Measurements from ENCODE around the gene LPGAT1.
"Not testable (repeated sequence)": the region's sequence is repeated elsewhere in the genome, so short reads cannot be mapped to it uniquely, and the experiment has no call there.

Gene LPGAT1, protein sequence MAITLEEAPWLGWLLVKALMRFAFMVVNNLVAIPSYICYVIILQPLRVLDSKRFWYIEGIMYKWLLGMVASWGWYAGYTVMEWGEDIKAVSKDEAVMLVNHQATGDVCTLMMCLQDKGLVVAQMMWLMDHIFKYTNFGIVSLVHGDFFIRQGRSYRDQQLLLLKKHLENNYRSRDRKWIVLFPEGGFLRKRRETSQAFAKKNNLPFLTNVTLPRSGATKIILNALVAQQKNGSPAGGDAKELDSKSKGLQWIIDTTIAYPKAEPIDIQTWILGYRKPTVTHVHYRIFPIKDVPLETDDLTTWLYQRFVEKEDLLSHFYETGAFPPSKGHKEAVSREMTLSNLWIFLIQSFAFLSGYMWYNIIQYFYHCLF

DNA sequence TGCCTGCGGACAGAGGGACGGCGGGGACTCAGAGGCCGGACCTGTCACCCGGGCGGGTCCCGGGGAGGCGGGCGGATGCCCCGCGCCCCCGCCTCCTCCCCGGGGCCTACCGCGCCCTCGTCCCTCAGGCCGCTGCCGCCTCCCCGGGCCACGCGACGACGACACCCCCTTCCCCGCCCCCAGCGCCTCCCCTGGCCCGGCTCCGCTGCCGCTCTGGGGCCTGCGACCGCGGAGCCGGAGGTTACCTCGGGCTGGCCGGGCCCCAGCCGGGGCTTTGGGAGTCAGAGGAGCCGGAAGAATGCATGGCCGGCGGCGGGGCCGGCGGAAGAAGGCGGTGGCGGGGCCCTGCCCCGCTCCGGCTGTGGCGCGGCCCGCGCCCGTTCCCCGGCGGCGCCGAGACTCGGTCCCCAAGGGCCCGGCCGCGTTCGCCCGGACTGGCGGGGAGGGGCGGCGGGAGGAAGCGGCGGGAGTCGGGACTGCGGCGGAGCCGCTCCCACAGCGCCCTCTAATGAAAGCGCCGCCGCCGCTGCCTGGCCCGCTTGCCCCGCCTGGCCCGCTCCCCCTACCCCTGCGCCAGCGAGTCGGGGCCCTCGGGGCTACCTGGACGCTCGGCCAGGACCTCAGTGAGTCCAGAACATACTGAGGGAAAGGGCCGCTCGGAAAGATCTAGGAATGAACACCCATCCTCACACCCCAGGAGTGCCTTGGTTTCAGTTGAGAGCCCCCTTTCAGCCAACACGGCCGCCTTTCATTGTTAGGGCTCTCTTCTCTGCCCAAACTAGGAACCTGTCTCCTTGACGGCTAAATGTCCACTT is at the start of gene LPGAT1:
LPGAT1 (minus strand) TSS at position 436 of the 815 bp plus-strand sequence. CDS start 1,467 bp downstream, outside the sequence.
- peak; percentile 50 for DNase-seq

DNA sequence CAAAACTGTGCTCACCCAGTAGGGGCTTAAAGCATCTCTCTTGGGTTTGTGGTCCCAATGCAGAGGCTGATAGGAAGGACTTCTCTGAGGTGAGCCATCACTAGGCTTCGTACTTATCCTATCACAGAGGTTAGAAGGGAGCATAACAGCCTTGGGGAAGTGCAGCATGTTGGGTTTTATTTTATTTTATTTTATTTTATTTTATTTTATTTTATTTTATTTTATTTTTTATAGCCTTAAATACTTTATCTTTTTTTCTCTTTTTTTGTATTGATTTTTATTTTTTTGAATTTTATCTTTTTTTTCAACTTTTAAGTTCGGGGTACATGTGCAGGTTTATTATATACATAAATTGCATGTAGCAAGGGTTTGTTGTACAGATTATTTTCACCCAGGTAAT is 48.9 kb upstream of the LPGAT1 start:
- no peak for DNase-seq

DNA sequence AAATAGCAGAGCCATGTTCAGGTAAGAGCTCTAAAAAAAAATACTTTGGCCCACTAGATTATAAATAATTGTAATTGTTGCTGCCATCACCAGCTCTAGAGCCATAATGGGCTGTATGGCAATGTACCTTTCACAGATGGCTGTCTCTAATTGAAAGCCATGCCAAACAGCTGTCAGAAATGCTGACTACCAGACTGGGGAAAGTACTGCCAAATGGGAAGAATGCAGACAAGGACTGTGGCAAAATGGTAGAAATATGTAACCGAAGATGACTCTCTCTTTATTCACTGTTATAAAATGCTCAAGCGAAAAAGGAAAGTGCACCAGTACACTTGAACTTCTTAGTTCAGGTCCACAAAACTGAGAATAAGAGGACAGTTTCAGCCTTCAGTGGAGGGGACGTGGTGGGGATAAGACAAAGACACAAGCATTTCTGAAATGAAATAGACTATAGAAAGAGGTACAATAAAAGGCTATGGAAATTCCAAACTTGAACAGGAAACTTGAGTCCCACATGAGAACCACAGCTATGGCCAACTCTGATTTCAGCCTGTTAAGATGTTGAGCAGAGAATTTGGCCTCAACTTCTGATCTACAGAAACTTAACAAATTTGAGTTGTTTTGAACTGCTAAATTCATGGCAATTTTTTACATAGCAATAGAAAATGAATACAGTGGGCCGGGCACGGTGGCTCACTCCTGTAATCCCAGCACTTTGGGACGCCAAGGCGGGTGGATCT is 46.5 kb upstream of the LPGAT1 start:
- DNase-seq = peak; percentile 51

DNA sequence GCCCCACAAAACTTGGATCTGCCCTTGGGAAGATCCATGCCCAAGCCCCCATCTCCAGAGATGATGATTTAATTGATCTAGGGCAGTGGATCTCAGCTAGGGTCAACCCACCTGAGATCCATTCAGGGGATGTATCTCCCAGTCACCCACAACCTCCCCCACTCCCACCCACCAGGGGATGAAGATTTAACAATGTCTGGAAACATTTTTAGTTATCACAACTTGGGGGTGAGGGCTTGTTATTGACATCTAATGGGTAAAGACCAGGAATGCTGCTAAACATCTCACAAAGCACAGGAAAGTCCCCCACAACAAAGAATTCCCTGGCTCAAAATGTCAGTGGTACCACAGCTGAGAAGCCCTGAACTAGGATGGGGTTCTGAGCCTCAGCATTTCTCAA is 45.0 kb upstream of the LPGAT1 start:
- no peak for DNase-seq

DNA sequence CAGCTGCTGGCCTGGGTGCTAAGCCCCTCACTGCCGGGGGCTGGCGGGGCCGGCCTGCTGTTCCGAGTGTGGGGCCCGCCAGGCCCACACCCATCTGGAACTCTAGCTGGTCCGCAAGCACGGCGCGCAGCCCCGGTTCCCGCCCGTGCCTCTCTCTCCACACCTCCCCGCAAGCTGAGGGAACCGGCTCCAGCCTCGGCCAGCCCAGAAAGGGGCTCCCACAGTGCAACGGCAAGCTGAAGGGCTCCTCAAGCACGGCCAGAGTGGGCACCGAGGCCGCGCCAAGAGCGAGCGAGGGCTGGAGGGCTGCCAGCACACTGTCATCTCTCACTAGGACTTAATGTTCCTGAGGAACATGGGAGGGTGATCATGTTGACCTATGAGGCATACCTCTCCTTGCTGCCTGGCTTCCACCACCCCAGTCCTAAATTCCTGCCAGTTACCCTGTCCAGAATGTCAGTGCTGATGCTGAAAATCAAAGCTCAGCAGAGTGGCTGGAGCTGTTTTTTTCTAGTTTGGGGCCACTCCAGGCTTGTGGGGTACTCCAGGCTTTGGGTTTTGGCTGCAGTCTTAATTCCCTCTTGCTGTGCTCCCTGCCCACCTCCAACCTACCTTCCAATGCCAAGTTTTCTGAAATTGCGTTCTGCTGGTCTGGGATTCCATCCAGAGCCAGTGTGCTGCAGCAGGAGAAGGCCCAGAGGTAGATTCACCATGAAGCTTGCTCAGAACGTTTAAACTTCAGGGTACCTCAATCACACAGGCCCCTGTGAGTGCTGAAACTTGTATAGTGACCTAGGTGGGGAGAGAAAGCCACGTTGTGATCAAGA is 44.2 kb upstream of the LPGAT1 start:
- DNase-seq = no peak

DNA sequence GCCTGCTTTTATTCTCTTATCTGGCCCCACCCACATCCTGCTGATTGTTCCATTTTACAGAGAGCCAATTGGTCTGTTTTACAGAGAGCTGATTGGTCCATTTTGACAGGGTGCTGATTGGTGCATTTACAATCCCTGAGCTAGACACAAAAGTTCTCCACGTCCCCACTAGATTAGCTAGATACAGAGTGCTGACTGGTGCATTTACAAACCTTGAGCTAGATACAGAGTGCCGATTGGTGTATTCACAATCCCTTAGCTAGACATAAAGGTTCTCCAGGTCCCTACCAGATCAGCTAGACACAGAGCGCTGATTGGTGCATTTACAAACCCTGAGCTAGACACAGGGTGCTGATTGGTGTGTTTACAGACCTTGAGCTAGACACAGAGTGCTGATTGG is 43.2 kb upstream of the LPGAT1 start:
- DNase-seq = not testable (repeated sequence)

DNA sequence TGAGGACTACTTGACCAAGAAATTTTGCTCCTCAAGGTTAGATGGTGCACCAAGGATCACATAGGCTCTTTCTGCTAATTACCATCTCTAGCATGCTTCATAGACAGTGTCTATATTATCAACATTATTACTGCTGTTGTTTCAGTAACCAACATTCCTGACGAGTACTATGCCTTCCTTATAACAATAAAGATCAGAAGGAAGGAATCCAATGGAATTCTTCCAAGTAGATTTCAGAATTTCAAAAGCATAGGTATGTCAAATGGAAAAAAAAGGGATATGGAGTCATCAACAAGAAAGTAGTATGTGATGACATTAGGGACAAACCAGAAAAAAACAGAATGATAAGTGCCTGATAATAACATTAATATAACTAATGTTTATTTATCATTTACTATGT is 39.6 kb upstream of the LPGAT1 start:
- DNase-seq = no peak

DNA sequence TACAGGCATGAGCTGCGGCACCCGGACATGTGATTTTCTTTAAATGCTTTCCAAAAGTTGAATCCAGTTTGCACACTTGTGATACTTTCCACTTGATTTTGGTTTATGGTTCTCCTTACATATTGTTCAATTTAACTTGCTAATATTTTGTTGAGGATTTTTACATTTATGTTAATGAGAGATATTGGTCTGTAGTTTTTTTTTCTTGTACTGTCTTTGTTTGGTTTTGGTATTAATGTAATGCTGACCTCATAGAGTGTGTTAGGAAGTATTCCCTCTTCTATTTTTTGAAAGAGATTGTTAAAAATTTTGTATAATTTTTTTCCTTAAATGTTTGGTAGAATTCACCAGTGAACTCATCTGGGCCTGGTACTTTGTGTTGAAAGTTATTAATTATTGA is 34.6 kb upstream of the LPGAT1 start:
- no peak for DNase-seq

DNA sequence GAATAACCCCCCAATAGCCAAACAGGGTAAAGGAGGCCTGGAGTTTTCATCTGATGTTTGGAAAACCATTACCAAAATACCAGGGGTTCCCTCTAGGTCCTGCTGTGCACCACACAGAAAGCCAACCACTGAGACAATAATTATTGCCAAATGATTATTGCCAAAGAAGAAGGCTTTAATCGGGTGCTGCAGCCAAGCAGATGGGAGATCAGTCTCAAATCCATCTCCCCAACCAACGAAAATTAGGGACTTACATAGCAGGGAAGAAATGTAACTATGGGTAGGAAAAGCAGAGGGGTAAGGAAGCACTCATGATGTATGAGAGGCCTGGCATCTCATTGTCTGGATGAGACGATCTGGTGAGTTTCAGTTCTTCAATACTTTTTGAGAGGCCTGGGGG is 28.8 kb upstream of the LPGAT1 start:
- no peak for DNase-seq

DNA sequence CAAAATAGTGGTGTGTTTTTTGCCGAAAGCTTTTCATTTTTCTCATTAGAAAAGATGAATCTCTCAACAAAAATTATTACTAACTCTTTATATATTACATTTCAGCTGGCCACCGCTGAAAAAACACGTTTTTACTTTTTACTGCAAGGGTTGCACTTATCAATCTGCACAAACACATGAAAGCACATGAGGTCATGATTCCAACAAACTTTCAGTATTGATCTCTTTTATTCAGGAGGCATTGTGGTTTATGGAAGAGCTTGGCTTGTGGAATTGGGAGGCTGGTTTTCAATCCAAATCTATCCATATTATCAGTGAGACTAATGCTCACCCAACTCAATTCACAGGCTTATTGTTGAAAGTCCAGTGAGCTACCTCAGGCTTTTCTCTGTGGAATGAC is 20.6 kb upstream of the LPGAT1 start:
- no peak for DNase-seq

DNA sequence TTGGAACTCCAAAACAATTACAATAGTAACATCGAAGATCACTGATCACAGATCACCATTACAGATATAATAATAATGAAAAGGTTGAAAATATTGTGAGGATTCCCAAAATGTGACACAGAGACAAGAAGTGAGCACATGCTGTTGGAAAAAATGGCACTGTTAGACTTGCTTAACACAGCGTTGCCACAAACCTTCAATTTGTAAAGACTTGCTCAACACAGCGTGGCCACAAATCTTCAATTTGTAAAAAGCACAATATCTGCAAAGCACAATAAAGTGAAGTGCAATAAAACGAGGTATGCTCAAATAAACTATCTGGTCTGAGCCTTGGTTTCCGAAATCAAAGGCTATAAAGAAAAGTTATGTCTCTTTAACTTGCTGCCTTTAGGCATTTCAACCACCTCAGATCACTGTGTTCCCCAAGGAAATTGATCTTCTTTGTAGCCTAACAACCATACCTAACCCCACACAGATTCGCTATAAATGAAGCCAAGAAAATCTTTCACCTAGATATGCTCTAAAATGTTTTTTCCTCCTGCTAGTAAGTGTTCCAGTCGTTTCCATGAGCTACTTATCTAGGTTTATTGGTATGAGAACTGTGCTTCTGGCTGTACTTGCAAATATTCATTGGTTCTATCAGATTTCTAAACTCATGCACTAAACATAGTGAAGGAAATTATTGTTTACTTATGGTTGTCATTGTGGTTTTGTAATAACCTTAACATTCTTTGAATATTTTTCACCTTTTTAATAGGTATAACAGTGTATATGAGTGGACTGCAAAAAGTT is 13.1 kb upstream of the LPGAT1 start:
- DNase-seq = no peak

DNA sequence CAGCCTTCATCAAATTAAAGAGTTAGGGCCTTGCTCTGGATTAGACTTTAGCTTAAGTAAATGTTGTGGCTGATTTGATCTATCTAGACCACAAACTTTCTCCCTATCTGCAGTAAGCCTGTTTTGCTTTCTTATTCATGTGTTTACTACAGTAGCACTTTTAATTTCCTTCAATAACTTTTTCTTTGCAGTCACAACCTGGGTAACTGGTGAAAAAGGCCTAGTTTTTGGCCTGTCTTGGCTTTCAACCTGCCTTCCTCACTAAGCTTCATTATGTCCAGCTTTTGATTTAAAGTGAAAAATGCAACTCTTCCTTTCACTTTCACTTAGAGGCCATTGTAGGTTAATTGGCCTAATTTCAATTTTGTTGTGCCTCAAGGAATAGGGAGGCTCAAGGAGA is 12.5 kb upstream of the LPGAT1 start:
- no peak for DNase-seq

DNA sequence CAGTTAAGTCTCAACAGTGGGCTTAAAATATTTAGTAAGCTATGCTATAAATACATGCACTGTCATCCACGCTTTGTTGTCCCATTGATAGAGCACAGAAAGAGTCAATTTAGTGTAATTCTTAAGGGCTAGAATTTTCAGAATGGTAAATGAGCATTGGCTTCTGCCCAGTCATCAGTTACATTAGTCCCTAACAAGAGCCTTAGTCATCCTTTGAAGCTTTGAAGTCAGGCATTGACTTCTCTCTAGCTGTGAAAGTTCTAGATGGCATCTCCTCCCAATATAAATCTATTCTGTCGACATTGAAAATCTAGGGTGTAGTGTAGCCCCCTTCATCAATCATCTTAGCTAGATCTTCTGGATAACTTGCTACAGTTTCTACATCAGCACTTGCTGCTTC is 12.0 kb upstream of the LPGAT1 start:
- DNase-seq = no peak

DNA sequence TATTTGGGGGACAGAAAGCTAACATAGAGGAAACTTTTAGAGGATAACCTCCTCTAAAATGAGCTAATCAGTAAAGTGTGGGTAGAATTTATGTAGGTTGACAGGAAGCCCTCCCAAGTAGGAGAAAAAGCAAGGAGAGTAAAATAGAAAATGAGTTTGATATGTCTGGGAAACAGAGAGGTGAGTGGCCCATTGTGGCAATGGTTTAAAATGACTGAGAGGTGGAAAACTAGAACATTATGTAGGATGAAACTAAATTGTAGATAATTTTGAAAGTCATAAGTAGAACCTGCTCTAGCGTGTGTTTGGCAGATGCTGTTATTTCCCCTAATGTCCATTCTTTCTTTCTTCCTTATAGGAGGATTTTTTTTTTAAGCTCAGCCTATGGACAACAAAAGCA is 8.5 kb upstream of the LPGAT1 start:
- no peak for DNase-seq

DNA sequence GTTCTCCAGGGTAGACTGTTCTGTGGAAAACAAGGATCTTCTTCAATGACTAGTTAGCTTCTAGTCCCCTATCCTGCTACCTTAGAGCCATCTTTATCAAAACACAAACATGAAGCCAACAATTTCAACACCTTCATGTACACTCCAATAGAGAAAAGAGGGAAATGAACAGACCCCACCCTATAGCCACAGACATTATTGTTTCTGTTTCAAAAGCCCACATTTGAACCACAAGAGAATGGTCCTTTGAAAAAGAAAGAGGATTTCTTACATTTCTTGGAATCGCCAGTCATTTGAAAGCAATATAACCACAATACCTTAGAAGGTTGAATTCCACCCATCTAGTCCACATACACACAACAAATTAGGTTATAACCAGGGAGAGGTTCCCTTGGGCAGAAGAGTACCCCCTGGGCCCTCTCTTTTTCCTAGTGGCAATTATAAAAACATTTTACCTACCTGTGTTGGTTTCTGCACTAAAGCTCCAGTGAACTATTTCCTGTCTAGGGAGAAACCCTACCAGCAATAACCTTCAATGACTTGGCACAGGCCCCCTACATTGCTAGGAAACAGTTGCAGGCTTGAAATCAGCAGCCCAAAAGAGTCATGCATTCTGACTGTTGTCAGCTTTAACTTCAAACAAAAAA is 2.7 kb upstream of the LPGAT1 start:
- no peak for DNase-seq

DNA sequence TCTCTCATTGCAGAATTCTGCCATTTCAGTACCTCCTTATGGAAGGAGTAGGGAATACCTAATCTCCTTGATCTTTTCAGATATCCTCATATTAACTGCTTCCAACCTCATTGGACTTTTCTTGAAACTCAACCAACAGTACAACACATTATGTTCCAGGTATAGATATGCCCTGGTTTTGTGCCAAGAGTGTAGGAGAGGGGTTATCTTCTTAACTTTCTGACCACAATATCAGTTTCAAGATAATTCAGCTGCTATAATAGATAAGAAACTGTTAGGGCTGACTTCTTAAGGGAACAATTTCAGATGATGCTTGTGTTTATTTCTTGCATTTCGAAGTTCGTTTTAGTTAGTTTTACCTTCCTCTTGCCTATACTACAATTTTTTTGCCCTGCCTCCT is 2.1 kb upstream of the LPGAT1 start:
- DNase-seq = no peak

DNA sequence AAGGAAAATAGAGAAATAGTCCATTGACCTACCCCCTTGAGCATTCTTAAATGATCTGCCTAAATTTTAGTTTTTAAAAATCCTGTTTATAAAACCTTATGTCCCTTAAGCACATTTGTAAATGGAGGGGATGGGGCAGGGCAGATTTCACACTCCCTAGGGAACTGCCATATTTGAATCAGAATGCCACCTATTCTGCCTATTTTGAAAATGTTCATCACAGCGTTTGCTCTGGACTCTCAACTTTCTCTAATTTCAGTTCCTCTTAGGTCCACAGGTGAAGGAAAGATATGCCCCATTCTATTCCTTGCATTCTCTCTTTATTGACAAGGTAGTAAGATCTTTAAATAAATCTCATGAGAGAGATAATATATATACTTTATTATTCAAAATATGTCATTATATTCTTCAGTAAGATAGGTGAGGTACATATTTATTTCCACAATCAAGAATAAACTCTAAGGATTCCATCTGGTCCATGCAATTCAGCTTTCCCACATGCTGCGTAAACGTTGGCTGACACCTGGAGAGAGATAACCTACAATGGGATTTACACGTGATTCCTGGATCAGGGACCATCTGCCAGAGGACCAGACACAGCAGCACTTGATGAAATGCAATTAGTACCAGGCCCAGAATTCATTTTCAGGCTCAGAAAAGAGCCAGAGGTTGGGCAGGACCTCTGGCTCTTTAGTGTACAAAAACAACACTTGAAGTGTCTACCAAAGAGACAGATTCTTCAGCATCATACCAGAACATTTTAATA is 1.2 kb upstream of the LPGAT1 start:
- no peak for DNase-seq

DNA sequence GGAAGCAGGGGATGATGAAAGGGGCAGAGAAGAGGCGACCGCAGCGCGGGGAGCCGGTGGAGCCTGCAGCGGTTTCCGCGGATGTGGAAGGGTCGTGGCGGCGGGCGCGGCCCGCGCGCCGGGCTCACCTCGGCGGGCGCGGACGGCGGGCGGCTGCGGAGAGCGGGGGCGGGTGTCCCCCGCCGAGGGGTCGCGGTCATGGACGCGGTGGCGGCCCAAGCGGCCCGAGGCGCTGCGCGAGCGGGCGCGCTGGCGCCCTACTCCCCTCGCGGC is 572 bp downstream of the LPGAT1 start:
- no peak for DNase-seq

DNA sequence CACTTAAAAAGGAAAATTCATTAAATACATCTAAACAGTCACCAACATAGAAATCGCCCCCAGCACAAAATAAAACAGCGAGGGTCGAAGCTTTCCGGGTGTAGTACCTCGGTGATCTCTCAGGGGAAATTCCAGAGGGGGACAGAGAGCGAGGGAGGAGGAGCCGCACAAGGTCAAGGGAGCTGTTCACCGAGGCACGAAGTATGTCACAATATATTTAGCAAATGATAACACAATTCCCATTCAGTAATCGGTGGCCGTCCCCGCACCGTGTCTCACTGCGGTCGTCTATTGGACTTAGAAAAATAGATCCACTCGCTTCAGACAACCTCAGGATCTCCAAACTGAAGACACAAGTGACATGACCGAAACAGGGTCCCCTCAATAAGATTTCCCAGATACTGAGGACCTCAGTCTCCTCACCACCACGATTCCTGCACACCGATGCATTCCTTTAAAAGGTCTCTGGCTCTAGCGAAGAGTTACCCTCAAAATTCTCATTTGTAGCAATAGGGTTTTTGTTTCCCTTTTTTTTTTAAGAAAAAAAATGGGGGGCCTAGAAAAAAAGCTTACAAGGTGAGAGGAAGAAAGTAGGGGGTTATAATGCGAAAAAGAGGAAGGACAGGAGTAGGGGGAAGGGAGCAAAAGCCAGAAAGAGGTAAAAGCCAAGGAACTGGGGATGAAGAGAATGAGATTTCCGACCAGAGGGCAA is 1.1 kb downstream of the LPGAT1 start:
- no peak for DNase-seq

Data from DMS 273 treated with DMSO at 0.1 percent for 48 hours (cell line).